MM.1S (cell line): ENCODE data around the gene NME5.
A peak's percentile ranks its signal among the peaks of the same experiment; 100 is the strongest.

Experiments used
- DNase-seq: peaks from one replicate; pipeline ENCODE4 v3.0.0-alpha.2; 2015
- H2AFZ ChIP-seq: fragments of 300-600 bp; sonication (generic); 2 replicates; pipeline ENCODE4 v1.6.0; 2016; ENCODE audit warnings: antibody characterized with exemption, low read length
- H3F3A ChIP-seq: fragments of 300-600 bp; sonication (generic); 2 replicates; pipeline ENCODE4 v1.6.1; 2016; ENCODE audit warnings: mild to moderate bottlenecking, antibody characterized with exemption, low read length, moderate library complexity, mixed read lengths; ENCODE audit not compliant: insufficient read depth
- H3K27ac ChIP-seq: fragments of 300-600 bp; sonication (generic); 2 replicates; pipeline ENCODE4 v1.5.1; 2016; ENCODE audit warnings: mild to moderate bottlenecking, low read length
- H3K27me3 ChIP-seq: fragments of 300-600 bp; sonication (generic); replicated peaks from 2 replicates; pipeline ENCODE4 v1.6.0; 2016; ENCODE audit warnings: low read length; ENCODE audit not compliant: insufficient read depth
- H3K36me3 ChIP-seq: fragments of 300-600 bp; sonication (generic); replicated peaks from 2 replicates; pipeline ENCODE4 v1.6.1; 2016; ENCODE audit warnings: mild to moderate bottlenecking, low read length, mixed read lengths; ENCODE audit not compliant: insufficient read depth
- H3K4me1 ChIP-seq: fragments of 300-600 bp; sonication (generic); 2 replicates; pipeline ENCODE4 v1.6.1; 2016; ENCODE audit warnings: low read length, mixed read lengths
- H3K4me2 ChIP-seq: fragments of 300-600 bp; sonication (generic); 2 replicates; pipeline ENCODE4 v1.6.0; 2016; ENCODE audit warnings: low read depth, low read length
- H3K4me3 ChIP-seq: fragments of 300-600 bp; sonication (generic); 2 replicates; pipeline ENCODE4 v1.5.1; 2016; ENCODE audit warnings: low read length, mixed read lengths
- H3K79me2 ChIP-seq: fragments of 300-600 bp; sonication (generic); 2 replicates; pipeline ENCODE4 v1.6.1; 2016; ENCODE audit warnings: mixed run types, low read length, mixed read lengths
- H3K9ac ChIP-seq: fragments of 300-600 bp; sonication (generic); 2 replicates; pipeline ENCODE4 v1.6.1; 2016; ENCODE audit warnings: low read length, mixed read lengths
- H3K9me2 ChIP-seq: fragments of 300-600 bp; sonication (generic); replicated peaks from 2 replicates; pipeline ENCODE4 v1.6.1; 2016; ENCODE audit warnings: mild to moderate bottlenecking, low read length, mixed read lengths; ENCODE audit not compliant: insufficient read depth
- H3K9me3 ChIP-seq: fragments of 300-600 bp; sonication (generic); replicated peaks from 2 replicates; pipeline ENCODE4 v1.6.1; 2016; ENCODE audit warnings: mild to moderate bottlenecking, low read length, mixed read lengths; ENCODE audit not compliant: insufficient read depth
- H4K20me1 ChIP-seq: fragments of 300-600 bp; sonication (generic); 2 replicates; pipeline ENCODE4 v1.6.1; 2016; ENCODE audit warnings: mild to moderate bottlenecking, low read length, moderate library complexity, mixed read lengths; ENCODE audit not compliant: insufficient read depth
- EZH2 ChIP-seq: fragments of 300-600 bp; sonication (generic); optimal IDR thresholded peaks from 2 replicates; pipeline ENCODE3; 2017; ENCODE audit warnings: low read depth, mild to moderate bottlenecking, antibody characterized with exemption, low read length, mixed read lengths
- EZH2phosphoT487 ChIP-seq: fragments of 300-600 bp; sonication (generic); IDR thresholded peaks from 2 replicates; pipeline ENCODE4 v1.6.1; 2018; ENCODE audit warnings: antibody characterized with exemption, low read length
- TF ChIP-seq, protein P1 (sequence below): fragments of 300-600 bp; sonication (generic); IDR thresholded peaks from 2 replicates; pipeline ENCODE4 v1.5.1; 2016; ENCODE audit warnings: antibody characterized with exemption, low read length, mixed read lengths

NME5 gene

DNA sequence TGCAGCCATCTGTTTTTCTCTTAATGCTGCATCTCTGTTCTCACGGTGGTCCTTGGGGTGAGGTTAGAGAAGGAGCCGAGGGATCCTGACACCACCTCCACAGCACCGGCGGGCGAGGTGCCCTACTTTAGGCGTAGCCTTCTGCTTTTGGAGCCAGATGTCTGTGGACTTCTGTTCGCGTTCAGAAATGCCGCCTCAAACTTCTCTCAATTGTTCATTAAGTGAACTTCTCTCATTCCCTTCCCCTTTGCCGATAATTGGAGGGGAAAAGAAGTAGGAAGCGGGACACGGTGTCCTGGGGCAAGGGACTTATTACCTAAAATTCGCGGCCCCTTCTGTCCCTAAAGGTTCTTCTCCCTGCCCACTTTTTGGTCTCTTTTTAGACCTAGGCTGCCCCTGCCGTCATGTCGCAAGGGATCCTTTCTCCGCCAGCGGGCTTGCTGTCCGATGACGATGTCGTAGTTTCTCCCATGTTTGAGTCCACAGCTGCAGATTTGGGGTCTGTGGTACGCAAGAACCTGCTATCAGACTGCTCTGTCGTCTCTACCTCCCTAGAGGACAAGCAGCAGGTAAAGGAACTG is 40.1 kb upstream of the NME5 start:
- H4K20me1 ChIP-seq = no peaks in the 10 kb centered on the region
- no peaks in the 10 kb centered on the region for H3K27me3 ChIP-seq
- peak overlapping the region; percentile 73; the same call in 1 of the 2 replicates for H3K27ac ChIP-seq
- peak overlapping the region; percentile 83 for H3K4me2 ChIP-seq
- peak overlapping the region; percentile 73 for H2AFZ ChIP-seq
- H3K9ac ChIP-seq = peak overlapping the region; percentile 60; the same call in 1 of the 2 replicates
- TF ChIP-seq EZH2phosphoT487 (no peak), EZH2 (no peak)
- TF ChIP-seq, protein P1, sequence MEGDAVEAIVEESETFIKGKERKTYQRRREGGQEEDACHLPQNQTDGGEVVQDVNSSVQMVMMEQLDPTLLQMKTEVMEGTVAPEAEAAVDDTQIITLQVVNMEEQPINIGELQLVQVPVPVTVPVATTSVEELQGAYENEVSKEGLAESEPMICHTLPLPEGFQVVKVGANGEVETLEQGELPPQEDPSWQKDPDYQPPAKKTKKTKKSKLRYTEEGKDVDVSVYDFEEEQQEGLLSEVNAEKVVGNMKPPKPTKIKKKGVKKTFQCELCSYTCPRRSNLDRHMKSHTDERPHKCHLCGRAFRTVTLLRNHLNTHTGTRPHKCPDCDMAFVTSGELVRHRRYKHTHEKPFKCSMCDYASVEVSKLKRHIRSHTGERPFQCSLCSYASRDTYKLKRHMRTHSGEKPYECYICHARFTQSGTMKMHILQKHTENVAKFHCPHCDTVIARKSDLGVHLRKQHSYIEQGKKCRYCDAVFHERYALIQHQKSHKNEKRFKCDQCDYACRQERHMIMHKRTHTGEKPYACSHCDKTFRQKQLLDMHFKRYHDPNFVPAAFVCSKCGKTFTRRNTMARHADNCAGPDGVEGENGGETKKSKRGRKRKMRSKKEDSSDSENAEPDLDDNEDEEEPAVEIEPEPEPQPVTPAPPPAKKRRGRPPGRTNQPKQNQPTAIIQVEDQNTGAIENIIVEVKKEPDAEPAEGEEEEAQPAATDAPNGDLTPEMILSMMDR = no peak
- peaks cover 66% of the 10 kb centered on the region for H3K79me2 ChIP-seq
- H3K9me3 ChIP-seq = no peaks in the 10 kb centered on the region
- peaks cover 16% of the 10 kb centered on the region for H3F3A ChIP-seq
- peaks cover 5% of the 10 kb centered on the region; the same call in 1 of the 2 replicates for H3K4me1 ChIP-seq
- H3K36me3 ChIP-seq = peaks cover 25% of the 10 kb centered on the region
- DNase-seq = peak; percentile 9
- H3K4me3 ChIP-seq = peak overlapping the region; percentile 77
- no peaks in the 10 kb centered on the region for H3K9me2 ChIP-seq

DNA sequence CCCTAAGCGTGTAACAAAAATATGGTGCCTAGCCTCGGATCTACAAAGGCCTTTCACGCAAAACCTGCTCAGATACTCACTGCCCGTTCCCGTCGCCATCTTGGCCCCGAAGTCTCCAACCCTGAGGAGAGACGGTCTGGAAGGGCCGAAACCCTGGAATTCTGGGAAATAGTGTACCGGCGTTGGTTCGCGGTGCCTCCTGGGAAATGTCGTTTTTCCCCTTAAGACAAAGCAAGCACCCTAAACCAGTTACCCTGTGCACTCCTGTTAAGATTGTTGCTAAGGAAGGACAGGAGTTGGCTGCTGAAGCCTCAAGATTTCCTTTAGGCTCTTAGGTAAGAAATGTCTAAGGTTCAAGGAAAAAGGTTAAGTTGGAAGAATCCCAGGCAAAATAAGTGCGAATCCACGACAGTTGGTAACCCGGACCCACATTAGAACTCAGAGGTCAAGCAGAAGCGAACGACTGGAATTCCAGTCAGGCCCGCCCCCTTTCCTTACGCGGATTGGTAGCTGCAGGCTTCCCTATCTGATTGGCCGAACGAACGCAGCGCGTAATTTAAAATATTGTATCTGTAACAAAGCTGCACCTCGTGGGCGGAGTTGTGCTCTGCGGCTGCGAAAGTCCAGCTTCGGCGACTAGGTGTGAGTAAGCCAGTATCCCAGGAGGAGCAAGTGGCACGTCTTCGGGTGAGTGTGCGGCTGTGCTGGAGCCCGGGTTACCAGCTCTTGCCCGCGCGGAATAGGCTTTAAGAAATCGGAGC is 39.5 kb upstream of the NME5 start, which contains the start of the genes BRD8 and KIF20A:
BRD8 (minus strand) TSS at position 115 of the 761 bp plus-strand sequence; CDS start at position 99, 16 bp downstream.
KIF20A (plus strand) TSS at position 597 of the 761 bp plus-strand sequence. CDS start 569 bp downstream, outside the sequence.
- peaks cover 16% of the 10 kb centered on the region for H3F3A ChIP-seq
- H3K27ac ChIP-seq = peak within 1 kb of the TSS; percentile 73; the same call in 1 of the 2 replicates
- peak within 1 kb of the TSS; percentile 75 for H3K9ac ChIP-seq
- H4K20me1 ChIP-seq = no peaks in the 10 kb centered on the region
- H3K4me2 ChIP-seq = peak within 1 kb of the TSS; percentile 83
- H3K9me2 ChIP-seq = no peaks in the 10 kb centered on the region
- H3K4me1 ChIP-seq = peaks cover 5% of the 10 kb centered on the region; the same call in 1 of the 2 replicates
- DNase-seq = peak; percentile 98
- no peaks in the 10 kb centered on the region for H3K9me3 ChIP-seq
- TF ChIP-seq EZH2phosphoT487 (no peak), EZH2 (no peak)
- TF ChIP-seq, protein P1 = no peak
- peaks cover 22% of the 10 kb centered on the region for H3K36me3 ChIP-seq
- peaks cover 68% of the 10 kb centered on the region for H3K79me2 ChIP-seq
- H3K27me3 ChIP-seq = no peaks in the 10 kb centered on the region
- H2AFZ ChIP-seq = peak within 1 kb of the TSS; percentile 87
- peak within 1 kb of the TSS; percentile 77 for H3K4me3 ChIP-seq

DNA sequence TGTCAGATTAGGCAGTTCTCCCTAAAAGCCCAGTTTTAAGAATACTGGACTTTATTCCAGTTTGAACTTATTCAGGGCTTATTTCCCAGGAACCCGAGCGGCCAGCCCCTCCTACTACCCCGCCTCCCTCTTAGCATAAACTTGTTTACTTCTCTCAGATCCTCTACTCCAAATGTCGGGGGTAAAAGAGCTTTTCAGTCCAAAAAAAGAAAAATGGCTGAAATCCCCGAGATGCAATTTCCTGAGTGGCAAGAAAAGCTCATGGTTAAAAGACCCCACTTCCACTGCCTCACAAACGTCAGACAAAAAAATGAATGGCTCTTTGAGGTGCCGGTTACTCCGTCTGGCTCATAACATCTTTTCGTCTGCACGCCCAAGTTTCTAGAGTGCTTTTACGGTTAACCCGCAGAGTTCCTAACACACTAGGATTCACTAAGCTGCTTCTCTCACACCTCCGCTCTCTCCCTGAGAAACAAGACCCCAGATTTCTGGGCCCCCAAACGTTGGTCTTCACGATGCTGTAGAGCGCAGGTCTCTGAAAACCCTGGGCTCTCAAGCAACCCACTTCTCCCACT is 38.8 kb upstream of the NME5 start:
- peaks cover 16% of the 10 kb centered on the region for H3K36me3 ChIP-seq
- H3K79me2 ChIP-seq = peaks cover 72% of the 10 kb centered on the region
- H3F3A ChIP-seq = peaks cover 16% of the 10 kb centered on the region
- H3K27me3 ChIP-seq = no peaks in the 10 kb centered on the region
- no peaks in the 10 kb centered on the region for H4K20me1 ChIP-seq
- H3K4me1 ChIP-seq = peaks cover 5% of the 10 kb centered on the region; the same call in 1 of the 2 replicates
- DNase-seq = peak; percentile 42
- H3K4me3 ChIP-seq = peak overlapping the region; percentile 77
- H2AFZ ChIP-seq = peak overlapping the region; percentile 87
- H3K27ac ChIP-seq = peak overlapping the region; percentile 73; the same call in 1 of the 2 replicates
- peak overlapping the region; percentile 75 for H3K9ac ChIP-seq
- no peak for TF ChIP-seq EZH2
- TF ChIP-seq, protein P1 = no peak
- no peak for TF ChIP-seq EZH2phosphoT487
- peak overlapping the region; percentile 83 for H3K4me2 ChIP-seq
- no peaks in the 10 kb centered on the region for H3K9me3 ChIP-seq
- H3K9me2 ChIP-seq = no peaks in the 10 kb centered on the region
